Vagina (tissue), 2 donors: ENCODE results near the gene SRSF10. TPM values are rescaled to one million over a fixed set of nuclear protein-coding genes. Genes with fewer than 3 reads are reported as not detected.

ENCODE experiments used
- DNase-seq, 2 donors: peaks; one replicate each; pipeline ENCODE4 v3.0.0-alpha.2; 2017; ENCODE audit errors: extremely low spot score in 2 of 2
- H3K27ac ChIP-seq: fragments of 200-600 bp; sonication (generic); one replicate; pipeline ENCODE4 v1.5.1; 2019
- H3K27me3 ChIP-seq: fragments of 200-600 bp; sonication (generic); one replicate; pipeline ENCODE4 v1.5.1; 2019
- H3K36me3 ChIP-seq, 2 donors: fragments of 200-600 bp; sonication (generic); one replicate each; pipeline ENCODE4 v1.5.1; 2017 to 2019
- H3K4me1 ChIP-seq: fragments of 200-600 bp; sonication (generic); one replicate; pipeline ENCODE4 v1.5.1; 2019
- H3K4me3 ChIP-seq, 2 donors: fragments of 200-600 bp; sonication (generic); 1 replicate in 1 of 2; 2 replicates in 1 of 2; pipeline ENCODE4 v1.5.1; 2016 to 2019
- H3K9me3 ChIP-seq: fragments of 200-600 bp; sonication (generic); one replicate; pipeline ENCODE4 v1.5.1; 2019
- CTCF ChIP-seq, 3 experiments: fragments of 450-650 bp in 2 of 3; fragments of 200-600 bp in 1 of 3; sonication (generic) in 1 of 3; IDR thresholded peaks; one replicate each; pipeline ENCODE4 v1.5.1; 2017 to 2019; ENCODE audit warnings: antibody characterized with exemption in 3 of 3, mild to moderate bottlenecking in 2 of 3, moderate library complexity in 2 of 3
- POLR2A ChIP-seq, 2 donors: fragments of 450-650 bp; IDR thresholded peaks; one replicate each; pipeline ENCODE4 v1.6.1; 2017; ENCODE audit warnings: antibody characterized with exemption in 2 of 2, mild to moderate bottlenecking in 2 of 2, moderate library complexity in 2 of 2
- POLR2AphosphoS5 ChIP-seq, 2 donors: sonication (generic); formaldehyde crosslinking; IDR thresholded peaks; one replicate each; pipeline ENCODE4 v1.9.0; 2017; ENCODE audit warnings: antibody characterized with exemption in 2 of 2, mild to moderate bottlenecking in 2 of 2, low read depth in 1 of 2; ENCODE audit not compliant: insufficient read depth in 1 of 2
- intact Hi-C: fragments of 100-400 bp; cut with DNase I; formaldehyde crosslinking; loops from one replicate; pipeline ENCODE4 v1.15.1; 2023
- total RNA-seq: library from RNA; depleted of rRNA; stranded (reverse); fragments of >200 nt; gene quantifications from one replicate; pipeline ENCODE4 v1.2.3, GENCODE V29; 2016

Gene SRSF10
- total RNA-seq, 1 donor from 2014 or later: 72.4 TPM

GRCh38 chr1:23980728-23981070 is 572 bp upstream of the SRSF10 start:
- Histone ChIP-seq H3K27me3 (no peaks in the 10 kb centered on the region), H3K4me3 (peak overlapping the region; percentile 82 to 99), H3K36me3 (no peaks in the 10 kb centered on the region), H3K9me3 (no peaks in the 10 kb centered on the region), H3K4me1 (peaks cover 42% of the 10 kb centered on the region), H3K27ac (peak overlapping the region; percentile 97)
- intact Hi-C loops: no loop called here
- TF ChIP-seq POLR2AphosphoS5 (IDR thresholded peaks at IDR 0.05; ENCODE audit: insufficient read depth in 1 of 2, low read depth in 1 of 2) (no peak), CTCF (IDR thresholded peaks at IDR 0.05) (no peak), POLR2A (IDR thresholded peaks at IDR 0.05) (no peak)
- peak in 1 of 2 donors; percentile 91 for DNase-seq

- no peaks in the 10 kb centered on the region for H3K36me3 ChIP-seq
- H3K27ac ChIP-seq: peak overlapping the region; percentile 97
- peaks cover 46% of the 10 kb centered on the region for H3K4me1 ChIP-seq
- H3K27me3 ChIP-seq: no peaks in the 10 kb centered on the region
- no peak for DNase-seq
- TF ChIP-seq POLR2A (IDR thresholded peaks at IDR 0.05) (no peak), CTCF (IDR thresholded peaks at IDR 0.05) (no peak), POLR2AphosphoS5 (IDR thresholded peaks at IDR 0.05; ENCODE audit: insufficient read depth in 1 of 2, low read depth in 1 of 2) (no peak)
- intact Hi-C loops: no loop called here
- no peaks in the 10 kb centered on the region for H3K9me3 ChIP-seq
- peak overlapping the region; percentile 82 to 99 for H3K4me3 ChIP-seq
Measured at GRCh38 chr1:23979387-23979880, 693 bp downstream of the SRSF10 start.

- H3K4me3 ChIP-seq: peak overlapping the region; percentile 82 to 99
- no peaks in the 10 kb centered on the region for H3K27me3 ChIP-seq
- peak overlapping the region; percentile 97 for H3K27ac ChIP-seq
- TF ChIP-seq POLR2AphosphoS5 (IDR thresholded peaks at IDR 0.05; ENCODE audit: insufficient read depth in 1 of 2, low read depth in 1 of 2) (no peak), CTCF (IDR thresholded peaks at IDR 0.05) (no peak), POLR2A (IDR thresholded peaks at IDR 0.05) (no peak)
- peaks cover 51% of the 10 kb centered on the region for H3K4me1 ChIP-seq
- DNase-seq: no peak
- peaks cover 0 to 6% of the 10 kb centered on the region in 2 donors for H3K36me3 ChIP-seq
- no peaks in the 10 kb centered on the region for H3K9me3 ChIP-seq
- intact Hi-C loops: no loop called here
Measured at GRCh38 chr1:23978805-23979204, 1.3 kb downstream of the SRSF10 start.

DNA sequence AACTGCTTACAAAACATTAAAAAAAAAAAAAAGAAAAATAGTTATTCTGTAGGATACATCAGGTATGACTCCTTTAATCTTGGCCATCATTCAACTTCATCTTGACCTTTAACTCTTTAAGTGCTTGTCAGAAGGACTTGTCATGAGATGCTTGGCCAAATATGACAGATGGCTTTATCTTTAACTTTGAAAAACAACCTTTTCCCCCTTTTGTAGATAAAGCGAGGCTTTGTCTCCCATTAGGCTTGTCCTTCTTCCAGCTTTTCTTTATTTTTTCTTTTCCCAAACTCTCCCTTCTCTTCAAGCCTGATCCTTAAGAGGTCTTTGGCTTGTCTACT is 2.3 kb downstream of the SRSF10 start:
- intact Hi-C loops: no loop called here

More for the DNA sequence above, 2.3 kb downstream of the SRSF10 start:
- H3K4me3 ChIP-seq: no peak overlapping the region
- TF ChIP-seq CTCF (IDR thresholded peaks at IDR 0.05): no peak
- no peak for TF ChIP-seq POLR2AphosphoS5 (IDR thresholded peaks at IDR 0.05; ENCODE audit: insufficient read depth in 1 of 2, low read depth in 1 of 2)
- TF ChIP-seq POLR2A (IDR thresholded peaks at IDR 0.05): no peak
- no peaks in the 10 kb centered on the region for H3K9me3 ChIP-seq
- no peak for DNase-seq
- no peaks in the 10 kb centered on the region for H3K27me3 ChIP-seq
- no peak overlapping the region for H3K27ac ChIP-seq
- peaks cover 53% of the 10 kb centered on the region for H3K4me1 ChIP-seq
- H3K36me3 ChIP-seq: peaks cover 0 to 7% of the 10 kb centered on the region in 2 donors
